HG03432 (cell line): Measurements from ENCODE around the gene MT1X.

ENCODE experiments used
- ATAC-seq: cut with Tn5 transposase; IDR thresholded peaks from one replicate; pipeline ENCODE4 v1.9.1; 2021; ENCODE audit warnings: mild to moderate bottlenecking, moderate library complexity; ENCODE audit not compliant: unreplicated experiment

The MT1X gene

GRCh38 chr16:56675685-56676210 is 6.5 kb upstream of the MT1X start:
- no peak for ATAC-seq

- no peak for ATAC-seq
Measured at GRCh38 chr16:56677474-56677873, 4.8 kb upstream of the MT1X start.

GRCh38 chr16:56679078-56679730 is 3.1 kb upstream of the MT1X start:
- ATAC-seq = no peak

GRCh38 chr16:56679818-56680217 is 2.5 kb upstream of the MT1X start:
- ATAC-seq = no peak

- no peak for ATAC-seq
Measured at GRCh38 chr16:56682703-56683397, 580 bp downstream of the MT1X start.

- no peak for ATAC-seq
Measured at GRCh38 chr16:56683424-56684172, 1.3 kb downstream of the MT1X start.

- ATAC-seq = no peak
Measured at GRCh38 chr16:56684256-56684925, 2.1 kb downstream of the MT1X start.

- no peak for ATAC-seq
Measured at GRCh38 chr16:56684926-56685590, 2.8 kb downstream of the MT1X start.

GRCh38 chr16:56686758-56687157 is 4.5 kb downstream of the MT1X start:
- no peak for ATAC-seq

- no peak for ATAC-seq
Measured at GRCh38 chr16:56688762-56689161, 6.5 kb downstream of the MT1X start.

- no peak for ATAC-seq
Measured at GRCh38 chr16:56689171-56689570, 6.9 kb downstream of the MT1X start.

- no peak for ATAC-seq
Measured at GRCh38 chr16:56690420-56691122, 8.3 kb downstream of the MT1X start.

GRCh38 chr16:56691885-56692284 is 9.6 kb downstream of the MT1X start:
- ATAC-seq = no peak

- ATAC-seq = no peak
Measured at GRCh38 chr16:56695246-56695645, 13.0 kb downstream of the MT1X start.

- no peak for ATAC-seq
Measured at GRCh38 chr16:56697456-56698155, 15.3 kb downstream of the MT1X start.

- ATAC-seq = no peak
Measured at GRCh38 chr16:56700195-56700594, 17.9 kb downstream of the MT1X start.

- no peak for ATAC-seq
Measured at GRCh38 chr16:56700631-56701030, 18.4 kb downstream of the MT1X start.

GRCh38 chr16:56701534-56701933 is 19.3 kb downstream of the MT1X start:
- no peak for ATAC-seq

GRCh38 chr16:56702836-56703235 is 20.6 kb downstream of the MT1X start:
- ATAC-seq = no peak
